Erythroblast (primary cell): ENCODE data around the gene TSPAN3.

ENCODE experiments used
- DNase-seq, 2 experiments: peaks; one replicate each; lab custom pipeline; 2025; lab: John Stamatoyannopoulos, UW
- GATA1 ChIP-seq: IDR thresholded peaks from 2 replicates; pipeline ENCODE4 v1.6.1; 2011; ENCODE audit warnings: low read depth, mild to moderate bottlenecking, control low read depth, low read length, moderate library complexity
- POLR2A ChIP-seq: IDR thresholded peaks from 2 replicates; pipeline ENCODE4 v1.6.1; 2011; ENCODE audit warnings: mild to moderate bottlenecking, low read length

TSPAN3 gene

GRCh38 chr15:77014132-77015081 lies 56.5 kb downstream of the TSPAN3 start:
- DNase-seq = no peak
- TF ChIP-seq POLR2A (no peak), GATA1 (no peak)

GRCh38 chr15:77013776-77014131 lies 57.2 kb downstream of the TSPAN3 start:
- no peak for TF ChIP-seq GATA1
- TF ChIP-seq POLR2A = no peak
- no peak for DNase-seq

GRCh38 chr15:77012868-77013267 lies 58.0 kb downstream of the TSPAN3 start:
- DNase-seq = no peak
- TF ChIP-seq GATA1 (no peak), POLR2A (no peak)

- no peak for DNase-seq
- TF ChIP-seq POLR2A (no peak), GATA1 (no peak)
Observed at GRCh38 chr15:77012117-77012712, 58.7 kb downstream of the TSPAN3 start.

GRCh38 chr15:77010857-77011256 lies 60.1 kb downstream of the TSPAN3 start:
- TF ChIP-seq POLR2A = no peak
- TF ChIP-seq GATA1 = no peak
- no peak for DNase-seq

- DNase-seq = no peak
- no peak for TF ChIP-seq GATA1
- no peak for TF ChIP-seq POLR2A
Observed at GRCh38 chr15:77010312-77010686, 60.6 kb downstream of the TSPAN3 start.

- no peak for TF ChIP-seq POLR2A
- TF ChIP-seq GATA1 = no peak
- no peak for DNase-seq
Observed at GRCh38 chr15:77009646-77010311, 61.1 kb downstream of the TSPAN3 start.

- DNase-seq = no peak
- TF ChIP-seq GATA1 (no peak), POLR2A (no peak)
Observed at GRCh38 chr15:77009176-77009575, 61.7 kb downstream of the TSPAN3 start.

- no peak for DNase-seq
Observed at GRCh38 chr15:77004189-77004588, 66.7 kb downstream of the TSPAN3 start.

GRCh38 chr15:77002954-77003912 lies 67.7 kb downstream of the TSPAN3 start:
- no peak for TF ChIP-seq POLR2A
- TF ChIP-seq GATA1 = no peak
- DNase-seq = no peak

More at GRCh38 chr15:77004189-77004588, 66.7 kb downstream of the TSPAN3 start:
- TF ChIP-seq GATA1 (no peak), POLR2A (no peak)

GRCh38 chr15:77002436-77002835 lies 68.5 kb downstream of the TSPAN3 start:
- no peak for DNase-seq
- no peak for TF ChIP-seq GATA1
- no peak for TF ChIP-seq POLR2A

GRCh38 chr15:77001966-77002365 lies 68.9 kb downstream of the TSPAN3 start:
- no peak for TF ChIP-seq GATA1
- no peak for TF ChIP-seq POLR2A
- no peak for DNase-seq

GRCh38 chr15:77001351-77001750 lies 69.6 kb downstream of the TSPAN3 start:
- no peak for DNase-seq
- TF ChIP-seq POLR2A (no peak), GATA1 (no peak)
